Large intestine (tissue), 3 donors: Measurements from ENCODE around the gene MYPN. TPM values are rescaled to one million over a fixed set of nuclear protein-coding genes. Genes with fewer than 3 reads are reported as not detected.
"Not testable (repeated sequence)": the region's sequence is repeated elsewhere in the genome, so short reads cannot be mapped to it uniquely, and the experiment has no call there.

Experiments used
- DNase-seq, 2 donors: peaks; one replicate each; pipeline versions ENCODE4 v3.0.0 to v3.0.0-alpha.2; 2013
- H3K27ac ChIP-seq: one replicate; pipeline ENCODE4 v1.5.1; 2013; ENCODE audit warnings: low read length
- H3K27me3 ChIP-seq: 2 replicates; pipeline ENCODE4 v1.6.1; 2013; ENCODE audit warnings: low read length; ENCODE audit not compliant: control insufficient read depth, insufficient read depth
- H3K36me3 ChIP-seq: 2 replicates; pipeline ENCODE4 v1.6.1; 2013; ENCODE audit warnings: low read length; ENCODE audit not compliant: control insufficient read depth, insufficient read depth
- H3K4me1 ChIP-seq: one replicate; pipeline ENCODE4 v1.6.1; 2013; ENCODE audit warnings: low read length; ENCODE audit not compliant: control insufficient read depth, insufficient read depth
- H3K4me3 ChIP-seq: one replicate; pipeline ENCODE4 v1.5.1; 2013; ENCODE audit warnings: low read length
- H3K9me3 ChIP-seq: one replicate; pipeline ENCODE4 v1.6.1; 2013; ENCODE audit warnings: mild to moderate bottlenecking, low read depth, low read length, moderate library complexity; ENCODE audit not compliant: control insufficient read depth
- WGBS: methylation state at CpG from one replicate; pipeline ENCODE4 v1.1.5; 2013; ENCODE audit warnings: low lambda C conversion rate; ENCODE audit not compliant: insufficient coverage; 5-methylcytosine and 5-hydroxymethylcytosine counted together
- polyA plus RNA-seq: library from polyadenylated mRNA; unstranded; fragments of 120-200 nt; gene quantifications from one replicate; pipeline ENCODE4 v1.2.1, GENCODE V29; 2013

MYPN gene
- polyA plus RNA-seq, 1 donor = 0.16 TPM

DNA sequence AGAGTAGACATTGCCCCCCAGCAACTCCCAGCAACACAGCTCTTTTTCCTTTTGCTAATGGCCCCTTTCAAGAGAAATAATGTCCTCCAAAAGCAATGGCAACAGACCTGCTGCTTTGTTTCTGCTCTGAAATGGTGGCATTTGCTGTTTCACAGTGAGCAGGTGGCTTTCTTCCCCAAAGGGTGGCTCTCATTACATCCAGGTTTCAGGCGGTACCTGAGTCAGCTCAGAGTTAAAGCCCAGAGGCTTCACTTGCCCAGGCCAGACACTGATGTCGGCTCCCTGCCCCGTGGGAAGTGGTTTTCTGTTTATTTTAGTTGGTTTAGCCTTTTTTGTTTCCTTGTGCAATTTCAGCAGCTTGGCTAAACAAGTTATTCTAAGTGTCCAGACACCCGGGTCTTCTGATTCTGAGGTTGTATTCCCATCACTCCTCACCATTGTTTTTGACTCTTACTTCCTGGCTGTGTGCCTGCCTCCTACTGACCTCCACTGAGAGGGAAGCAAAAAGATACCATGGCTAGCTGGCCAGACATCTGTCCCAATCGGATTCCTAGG, 130.4 kb downstream of the MYPN start:
- Histone ChIP-seq H3K4me1 (no peaks in the 10 kb centered on the region), H3K27ac (no peak overlapping the region), H3K9me3 (no peaks in the 10 kb centered on the region), H3K4me3 (no peak overlapping the region), H3K27me3 (no peaks in the 10 kb centered on the region), H3K36me3 (no peaks in the 10 kb centered on the region)
- WGBS = no CpG with 5 or more reads among the region's 5 CpGs
- no peak for DNase-seq

DNA sequence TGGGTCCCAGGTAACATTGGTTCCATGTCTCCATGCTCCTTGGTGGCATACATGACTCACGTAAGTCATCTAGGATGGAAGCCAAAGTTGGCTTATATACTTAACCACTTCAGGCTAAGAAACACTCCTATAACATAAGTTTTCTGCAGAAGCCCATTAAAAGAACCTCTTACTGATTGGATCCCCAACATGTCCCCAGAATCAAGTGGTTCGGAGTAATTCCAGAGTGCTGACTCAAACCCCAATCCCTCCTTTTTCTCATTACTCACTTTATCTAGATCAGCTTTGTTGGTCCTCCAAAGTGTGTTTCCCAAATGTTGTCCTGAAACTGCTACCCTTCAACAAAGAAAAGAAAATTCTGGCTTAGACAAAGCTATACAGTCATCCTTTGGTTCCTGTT, 132.8 kb downstream of the MYPN start:
- Histone ChIP-seq H3K4me1 (no peaks in the 10 kb centered on the region), H3K27ac (no peak overlapping the region), H3K4me3 (no peak overlapping the region), H3K27me3 (no peaks in the 10 kb centered on the region), H3K36me3 (no peaks in the 10 kb centered on the region), H3K9me3 (no peaks in the 10 kb centered on the region)
- no CpG with 5 or more reads among the region's 2 CpGs for WGBS
- DNase-seq = no peak

DNA sequence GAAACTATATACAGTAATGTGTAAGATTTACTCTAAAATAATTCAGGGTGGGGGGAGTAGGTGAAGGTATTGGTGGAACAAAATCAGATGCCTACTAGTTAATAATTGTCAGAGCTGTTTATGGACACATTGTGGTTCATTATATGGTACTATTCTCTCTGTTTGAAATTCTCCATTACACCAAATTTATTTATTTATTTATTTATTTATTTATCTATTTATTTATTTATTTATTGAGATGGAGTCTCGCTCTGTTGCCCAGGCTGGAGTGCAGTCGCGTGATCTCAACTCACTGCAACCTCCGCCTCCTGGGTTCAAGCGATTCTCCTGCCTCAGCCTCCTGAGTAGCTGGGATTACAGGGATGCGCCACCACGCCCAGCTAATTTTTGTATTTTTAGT, 137.1 kb downstream of the MYPN start:
- not testable (repeated sequence) for H3K36me3 ChIP-seq, H3K27ac ChIP-seq, H3K27me3 ChIP-seq, H3K4me3 ChIP-seq, DNase-seq, H3K4me1 ChIP-seq, H3K9me3 ChIP-seq
- no CpG with 5 or more reads among the region's 7 CpGs for WGBS

DNA sequence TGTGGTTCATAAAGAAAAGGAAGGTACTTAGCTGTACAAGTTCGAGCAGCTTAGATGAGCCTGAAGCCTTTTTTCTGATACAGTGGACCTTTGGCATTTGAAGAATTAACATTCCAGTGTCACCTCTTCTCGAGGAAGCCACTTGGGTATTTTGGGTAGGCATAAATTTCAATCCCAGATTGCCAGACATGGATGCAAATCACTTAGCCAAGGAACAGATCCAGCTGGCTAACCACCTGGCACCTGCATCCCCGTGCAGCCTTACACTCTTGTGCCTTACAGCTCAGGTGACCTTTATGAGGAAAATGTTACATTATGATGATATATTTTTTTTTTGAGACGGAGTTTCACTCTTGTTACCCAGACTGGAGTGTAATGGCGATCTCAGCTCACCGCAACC, 138.6 kb downstream of the MYPN start:
- no peaks in the 10 kb centered on the region for H3K4me1 ChIP-seq
- 80% methylated on average over 1 of the region's 6 CpGs for WGBS
- no peak for DNase-seq
- H3K36me3 ChIP-seq = no peaks in the 10 kb centered on the region
- H3K9me3 ChIP-seq = no peaks in the 10 kb centered on the region
- no peak overlapping the region for H3K4me3 ChIP-seq
- no peak overlapping the region for H3K27ac ChIP-seq
- no peaks in the 10 kb centered on the region for H3K27me3 ChIP-seq

DNA sequence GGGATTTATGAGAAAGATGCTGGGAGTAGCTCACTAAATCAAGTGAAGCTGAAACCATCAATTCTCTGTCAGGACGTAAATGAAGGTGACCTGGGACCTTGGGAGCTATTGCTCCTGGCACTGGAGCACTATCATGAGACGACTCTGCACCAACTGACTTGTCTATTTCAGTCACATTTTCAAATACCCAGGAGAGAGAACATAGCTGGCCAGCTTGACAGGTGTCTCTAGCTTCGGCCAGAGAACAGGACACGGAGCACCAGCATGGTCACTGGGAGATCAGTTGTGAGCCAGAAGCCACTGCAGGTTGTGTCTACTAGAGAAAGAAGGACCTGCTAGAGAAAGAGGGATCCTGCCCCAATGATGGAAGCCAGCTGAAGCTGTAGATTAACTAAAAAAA, 140.0 kb downstream of the MYPN start:
- no peak for DNase-seq
- no peak overlapping the region for H3K27ac ChIP-seq
- no peaks in the 10 kb centered on the region for H3K9me3 ChIP-seq
- no peaks in the 10 kb centered on the region for H3K27me3 ChIP-seq
- H3K4me3 ChIP-seq = no peak overlapping the region
- H3K36me3 ChIP-seq = no peaks in the 10 kb centered on the region
- H3K4me1 ChIP-seq = no peaks in the 10 kb centered on the region
- 100% methylated on average over 1 of the region's 4 CpGs for WGBS

DNA sequence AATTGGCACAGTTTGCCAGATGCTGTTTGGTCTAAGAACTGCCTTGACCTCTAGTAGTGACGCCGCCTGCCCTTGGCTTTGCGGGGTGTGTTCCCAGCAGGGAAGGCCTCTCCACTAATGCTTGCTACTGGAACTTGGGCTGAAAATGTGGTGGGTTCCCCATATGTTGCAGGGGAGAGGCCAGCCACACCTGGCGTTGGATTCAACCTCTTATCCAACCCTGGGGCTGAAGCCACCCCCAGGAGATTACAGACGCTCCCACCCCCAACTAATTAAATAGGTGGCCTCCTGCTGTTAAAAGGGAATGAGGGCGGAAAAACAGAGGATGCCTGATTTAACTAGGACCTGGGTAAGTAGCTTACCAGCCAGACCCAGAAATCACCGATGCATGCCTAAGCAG, 141.9 kb downstream of the MYPN start:
- Histone ChIP-seq H3K4me3 (no peak overlapping the region), H3K4me1 (no peaks in the 10 kb centered on the region), H3K9me3 (no peaks in the 10 kb centered on the region), H3K36me3 (no peaks in the 10 kb centered on the region), H3K27me3 (no peaks in the 10 kb centered on the region), H3K27ac (no peak overlapping the region)
- WGBS = no CpG with 5 or more reads among the region's 7 CpGs
- no peak for DNase-seq

DNA sequence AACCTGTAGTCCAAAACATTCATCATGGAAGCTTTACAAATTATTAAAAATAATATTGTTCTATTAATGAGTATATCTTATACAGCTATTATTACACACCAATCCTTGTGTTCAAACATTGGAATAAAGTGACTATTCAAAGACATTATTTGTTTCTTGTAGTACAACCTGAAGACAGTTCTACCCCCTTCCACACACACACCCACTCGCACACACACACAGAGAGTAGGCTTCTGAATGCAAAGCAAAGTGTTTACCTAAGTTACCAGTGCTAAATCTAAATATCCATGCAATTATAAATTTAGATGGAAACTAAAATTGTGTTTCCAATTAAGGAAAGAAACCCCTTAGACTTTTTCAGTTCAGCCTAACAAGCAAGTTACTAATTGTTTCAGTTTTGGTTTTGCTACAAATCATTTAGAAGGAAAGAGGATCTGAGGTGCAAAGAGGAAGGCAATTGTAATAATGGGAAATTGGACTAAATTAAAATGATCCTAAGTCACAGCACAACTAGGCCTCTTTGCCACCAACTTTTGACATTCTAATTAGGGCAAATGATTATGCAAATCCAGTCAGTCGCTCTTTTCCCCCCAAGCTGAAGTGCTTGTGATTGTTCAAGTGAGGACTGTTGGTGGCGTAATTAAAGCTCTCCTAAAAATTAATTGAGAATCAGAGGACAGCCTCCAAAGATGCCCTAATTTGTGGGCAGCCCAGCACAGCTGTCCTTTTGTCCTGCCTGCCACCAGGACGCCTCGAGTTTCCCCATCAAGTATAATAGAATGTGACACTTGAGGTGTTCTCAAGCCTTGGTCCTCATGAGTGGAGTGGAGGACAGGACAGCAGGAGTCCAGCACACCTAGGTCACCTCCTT, 142.6 kb downstream of the MYPN start:
- Histone ChIP-seq H3K4me3 (no peak overlapping the region), H3K27ac (no peak overlapping the region), H3K9me3 (no peaks in the 10 kb centered on the region), H3K36me3 (no peaks in the 10 kb centered on the region), H3K4me1 (no peaks in the 10 kb centered on the region), H3K27me3 (no peaks in the 10 kb centered on the region)
- no CpG with 5 or more reads among the region's 5 CpGs for WGBS
- no peak for DNase-seq

DNA sequence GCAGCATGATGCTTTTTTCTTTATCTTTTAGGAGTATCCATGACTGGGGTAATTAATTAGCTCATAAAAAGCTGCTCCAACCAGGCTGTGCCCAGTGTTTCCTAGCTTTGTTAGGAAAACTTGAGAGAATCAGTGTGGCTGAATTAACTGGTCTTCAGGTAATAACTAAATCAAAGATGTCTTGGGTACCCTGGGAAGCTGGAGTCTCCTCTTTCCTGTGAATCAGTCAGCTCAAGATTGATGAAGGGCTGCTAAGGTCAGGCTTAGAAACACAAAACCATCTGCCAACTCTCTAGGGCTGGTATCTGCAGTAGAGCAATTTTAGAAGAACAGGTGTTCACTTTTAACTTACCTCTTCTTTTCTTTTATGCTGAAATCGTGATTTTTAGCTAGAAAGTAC, 144.1 kb downstream of the MYPN start:
- no peak overlapping the region for H3K27ac ChIP-seq
- H3K27me3 ChIP-seq = no peaks in the 10 kb centered on the region
- 100% methylated on average over 1 of the region's 1 CpG for WGBS
- H3K9me3 ChIP-seq = no peaks in the 10 kb centered on the region
- no peak for DNase-seq
- H3K4me1 ChIP-seq = no peaks in the 10 kb centered on the region
- no peaks in the 10 kb centered on the region for H3K36me3 ChIP-seq
- H3K4me3 ChIP-seq = no peak overlapping the region

DNA sequence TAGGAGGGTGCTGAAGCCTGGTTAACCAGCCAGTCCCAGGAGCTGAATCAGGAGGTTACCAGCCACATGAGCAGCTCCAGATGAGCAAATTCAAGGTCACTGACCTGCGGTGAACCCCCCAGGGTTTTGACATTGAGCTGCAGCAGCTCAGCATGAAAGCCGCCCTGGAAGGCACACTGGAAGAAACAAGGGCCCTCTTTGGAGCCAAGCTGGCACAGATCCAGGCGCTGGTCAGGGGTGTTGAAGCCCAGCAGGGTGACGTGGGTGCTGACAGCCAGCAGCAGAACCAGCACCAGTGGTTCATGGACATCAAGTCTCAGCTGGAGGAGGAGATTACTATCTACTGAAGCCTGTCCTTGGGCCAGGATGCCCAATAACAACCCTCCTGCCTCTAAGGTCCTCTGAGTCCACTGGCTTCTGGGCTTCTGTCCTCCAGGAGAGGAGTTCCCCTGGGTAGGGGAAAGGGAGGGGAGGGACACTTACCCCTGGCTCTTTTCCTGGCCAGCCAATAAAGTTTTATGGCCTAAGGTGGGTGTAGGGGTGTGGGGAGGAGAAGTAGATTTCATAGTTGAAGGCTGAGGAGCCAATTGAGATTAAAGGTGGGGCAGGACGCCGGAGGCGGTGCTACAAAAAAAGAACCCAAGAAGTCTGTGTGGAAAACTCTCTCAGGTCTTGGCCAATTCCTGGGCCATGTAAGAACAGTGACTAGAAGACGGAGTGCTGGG, 152.0 kb downstream of the MYPN start:
- Histone ChIP-seq H3K4me1 (no peaks in the 10 kb centered on the region), H3K9me3 (peaks cover 3% of the 10 kb centered on the region), H3K36me3 (peaks cover 9% of the 10 kb centered on the region), H3K27me3 (no peaks in the 10 kb centered on the region), H3K27ac (no peak overlapping the region), H3K4me3 (no peak overlapping the region)
- 100% methylated on average over 2 of the region's 8 CpGs for WGBS
- no peak for DNase-seq
